BLaER1 (cell line): ENCODE results near the gene SDF4.
"Not testable (repeated sequence)": the region's sequence is repeated elsewhere in the genome, so short reads cannot be mapped to it uniquely, and the experiment has no call there.

Source experiments
- H3K27ac ChIP-seq: shearing (Covaris generic); formaldehyde crosslinking; 2 replicates; pipeline ENCODE4 v1.8.1; 2022
- H3K27me3 ChIP-seq: shearing (Covaris generic); formaldehyde crosslinking; 2 replicates; pipeline ENCODE4 v1.8.1; 2022
- H3K36me3 ChIP-seq: shearing (Covaris generic); formaldehyde crosslinking; 2 replicates; pipeline ENCODE4 v1.8.1; 2022
- H3K4me1 ChIP-seq: shearing (Covaris generic); formaldehyde crosslinking; 2 replicates; pipeline ENCODE4 v1.8.1; 2022
- H3K4me2 ChIP-seq: shearing (Covaris generic); formaldehyde crosslinking; 2 replicates; pipeline ENCODE4 v1.8.1; 2022
- H3K4me3 ChIP-seq: shearing (Covaris generic); formaldehyde crosslinking; 2 replicates; pipeline ENCODE4 v1.8.1; 2022
- H3K9ac ChIP-seq: shearing (Covaris generic); formaldehyde crosslinking; 2 replicates; pipeline ENCODE4 v1.8.1; 2022
- H3K9me3 ChIP-seq: shearing (Covaris generic); formaldehyde crosslinking; 2 replicates; pipeline ENCODE4 v1.8.1; 2022
- H4K20me1 ChIP-seq: shearing (Covaris generic); formaldehyde crosslinking; 2 replicates; pipeline ENCODE4 v1.8.1; 2022
- Cebpa-rat ChIP-seq: shearing (Covaris generic); IDR thresholded peaks from 2 replicates; pipeline ENCODE4 v1.8.1; 2022

SDF4 gene

GRCh38 chr1:1253314-1253713 lies 21.5 kb upstream of the SDF4 start:
- no peaks in the 10 kb centered on the region; the same call in 1 of the 2 replicates for H3K9me3 ChIP-seq
- no peak overlapping the region for H3K4me3 ChIP-seq
- no peak overlapping the region for H3K9ac ChIP-seq
- TF ChIP-seq Cebpa-rat: no peak
- H3K4me1 ChIP-seq: peaks cover 90% of the 10 kb centered on the region
- peak overlapping the region; percentile 49 for H3K4me2 ChIP-seq
- peaks cover 53% of the 10 kb centered on the region for H3K36me3 ChIP-seq
- H3K27ac ChIP-seq: no peak overlapping the region
- H3K27me3 ChIP-seq: peaks cover 4% of the 10 kb centered on the region
- peaks cover 72% of the 10 kb centered on the region for H4K20me1 ChIP-seq

- no peak overlapping the region for H3K4me3 ChIP-seq
- no peak for TF ChIP-seq Cebpa-rat
- peak overlapping the region; percentile 78 for H3K27ac ChIP-seq
- H3K9me3 ChIP-seq: no peaks in the 10 kb centered on the region
- peaks cover 79% of the 10 kb centered on the region for H4K20me1 ChIP-seq
- peak overlapping the region; percentile 48 for H3K9ac ChIP-seq
- H3K4me1 ChIP-seq: peaks cover 85% of the 10 kb centered on the region
- peak overlapping the region; percentile 94 for H3K4me2 ChIP-seq
- peaks cover 29% of the 10 kb centered on the region for H3K27me3 ChIP-seq
- peaks cover 35% of the 10 kb centered on the region for H3K36me3 ChIP-seq
Measured at GRCh38 chr1:1250786-1251284, 19.0 kb upstream of the SDF4 start.

GRCh38 chr1:1248009-1248913 lies 16.5 kb upstream of the SDF4 start:
- not testable (repeated sequence) for H3K9ac ChIP-seq, H3K4me3 ChIP-seq, H3K9me3 ChIP-seq, H3K4me2 ChIP-seq, H3K27ac ChIP-seq
- Histone ChIP-seq H4K20me1 (peaks cover 71% of the 10 kb centered on the region), H3K36me3 (peaks cover 14% of the 10 kb centered on the region), H3K4me1 (peaks cover 75% of the 10 kb centered on the region), H3K27me3 (peaks cover 43% of the 10 kb centered on the region)

- no peak overlapping the region for H3K9ac ChIP-seq
- TF ChIP-seq Cebpa-rat: no peak
Measured at GRCh38 chr1:1247341-1247913, 15.6 kb upstream of the SDF4 start.

GRCh38 chr1:1246577-1247340 lies 15.0 kb upstream of the SDF4 start, which contains the start of gene C1QTNF12:
Gene C1QTNF12, minus strand, starts transcription at chr1:1246722. Its CDS starts 32 bp downstream, at chr1:1246690.
- H3K4me2 ChIP-seq: peak within 1 kb of the TSS; percentile 37
- no peaks in the 10 kb centered on the region for H3K9me3 ChIP-seq
- H4K20me1 ChIP-seq: peaks cover 71% of the 10 kb centered on the region
- no peak within 1 kb of the TSS for H3K9ac ChIP-seq
- H3K36me3 ChIP-seq: no peaks in the 10 kb centered on the region
- no peak within 1 kb of the TSS for H3K4me3 ChIP-seq
- H3K27ac ChIP-seq: no peak within 1 kb of the TSS
- peaks cover 74% of the 10 kb centered on the region for H3K4me1 ChIP-seq
- H3K27me3 ChIP-seq: peaks cover 43% of the 10 kb centered on the region
- no peak for TF ChIP-seq Cebpa-rat

More at GRCh38 chr1:1247341-1247913, 15.6 kb upstream of the SDF4 start:
- Histone ChIP-seq H3K4me3 (no peak overlapping the region), H4K20me1 (peaks cover 70% of the 10 kb centered on the region), H3K36me3 (peaks cover 6% of the 10 kb centered on the region), H3K4me1 (peaks cover 74% of the 10 kb centered on the region), H3K4me2 (no peak overlapping the region), H3K27ac (no peak overlapping the region), H3K27me3 (peaks cover 43% of the 10 kb centered on the region), H3K9me3 (no peaks in the 10 kb centered on the region)

GRCh38 chr1:1245817-1246576 lies 14.2 kb upstream of the SDF4 start:
- no peaks in the 10 kb centered on the region for H3K36me3 ChIP-seq

GRCh38 chr1:1245178-1245816 lies 13.5 kb upstream of the SDF4 start:
- peaks cover 74% of the 10 kb centered on the region for H4K20me1 ChIP-seq
- H3K4me2 ChIP-seq: peak overlapping the region; percentile 37; the same call in 1 of the 2 replicates
- no peak overlapping the region for H3K27ac ChIP-seq
- peaks cover 72% of the 10 kb centered on the region for H3K4me1 ChIP-seq
- no peak overlapping the region for H3K4me3 ChIP-seq
- TF ChIP-seq Cebpa-rat: no peak
- no peaks in the 10 kb centered on the region for H3K36me3 ChIP-seq
- H3K9me3 ChIP-seq: no peaks in the 10 kb centered on the region
- peaks cover 43% of the 10 kb centered on the region for H3K27me3 ChIP-seq
- H3K9ac ChIP-seq: no peak overlapping the region

More at GRCh38 chr1:1245817-1246576, 14.2 kb upstream of the SDF4 start:
- no peak for TF ChIP-seq Cebpa-rat
- Histone ChIP-seq H3K27me3 (peaks cover 43% of the 10 kb centered on the region), H3K4me2 (peak overlapping the region; percentile 37), H3K9ac (no peak overlapping the region), H3K27ac (no peak overlapping the region), H3K9me3 (no peaks in the 10 kb centered on the region), H4K20me1 (peaks cover 79% of the 10 kb centered on the region), H3K4me1 (peaks cover 74% of the 10 kb centered on the region), H3K4me3 (no peak overlapping the region)

- Histone ChIP-seq H3K27ac (no peak overlapping the region), H3K27me3 (peaks cover 43% of the 10 kb centered on the region), H3K4me2 (peak overlapping the region; percentile 57), H3K9ac (no peak overlapping the region), H3K4me3 (no peak overlapping the region), H3K9me3 (no peaks in the 10 kb centered on the region), H3K4me1 (peaks cover 72% of the 10 kb centered on the region), H4K20me1 (peaks cover 70% of the 10 kb centered on the region), H3K36me3 (no peaks in the 10 kb centered on the region)
- TF ChIP-seq Cebpa-rat: no peak
Measured at GRCh38 chr1:1244192-1244811, 12.5 kb upstream of the SDF4 start.
